Right forelimb (tissue), 1 donor: ENCODE measurements around the gene ZGPAT.
A peak's percentile ranks its signal among the peaks of the same experiment; 100 is the strongest.
"Not testable (repeated sequence)": the region's sequence is repeated elsewhere in the genome, so short reads cannot be mapped to it uniquely, and the experiment has no call there.

ENCODE experiments used
- DNase-seq: peaks from one replicate; pipeline ENCODE4 v3.0.0-alpha.2; 2018

Gene ZGPAT, protein sequence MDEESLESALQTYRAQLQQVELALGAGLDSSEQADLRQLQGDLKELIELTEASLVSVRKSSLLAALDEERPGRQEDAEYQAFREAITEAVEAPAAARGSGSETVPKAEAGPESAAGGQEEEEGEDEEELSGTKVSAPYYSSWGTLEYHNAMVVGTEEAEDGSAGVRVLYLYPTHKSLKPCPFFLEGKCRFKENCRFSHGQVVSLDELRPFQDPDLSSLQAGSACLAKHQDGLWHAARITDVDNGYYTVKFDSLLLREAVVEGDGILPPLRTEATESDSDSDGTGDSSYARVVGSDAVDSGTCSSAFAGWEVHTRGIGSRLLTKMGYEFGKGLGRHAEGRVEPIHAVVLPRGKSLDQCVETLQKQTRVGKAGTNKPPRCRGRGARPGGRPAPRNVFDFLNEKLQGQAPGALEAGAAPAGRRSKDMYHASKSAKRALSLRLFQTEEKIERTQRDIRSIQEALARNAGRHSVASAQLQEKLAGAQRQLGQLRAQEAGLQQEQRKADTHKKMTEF

DNA sequence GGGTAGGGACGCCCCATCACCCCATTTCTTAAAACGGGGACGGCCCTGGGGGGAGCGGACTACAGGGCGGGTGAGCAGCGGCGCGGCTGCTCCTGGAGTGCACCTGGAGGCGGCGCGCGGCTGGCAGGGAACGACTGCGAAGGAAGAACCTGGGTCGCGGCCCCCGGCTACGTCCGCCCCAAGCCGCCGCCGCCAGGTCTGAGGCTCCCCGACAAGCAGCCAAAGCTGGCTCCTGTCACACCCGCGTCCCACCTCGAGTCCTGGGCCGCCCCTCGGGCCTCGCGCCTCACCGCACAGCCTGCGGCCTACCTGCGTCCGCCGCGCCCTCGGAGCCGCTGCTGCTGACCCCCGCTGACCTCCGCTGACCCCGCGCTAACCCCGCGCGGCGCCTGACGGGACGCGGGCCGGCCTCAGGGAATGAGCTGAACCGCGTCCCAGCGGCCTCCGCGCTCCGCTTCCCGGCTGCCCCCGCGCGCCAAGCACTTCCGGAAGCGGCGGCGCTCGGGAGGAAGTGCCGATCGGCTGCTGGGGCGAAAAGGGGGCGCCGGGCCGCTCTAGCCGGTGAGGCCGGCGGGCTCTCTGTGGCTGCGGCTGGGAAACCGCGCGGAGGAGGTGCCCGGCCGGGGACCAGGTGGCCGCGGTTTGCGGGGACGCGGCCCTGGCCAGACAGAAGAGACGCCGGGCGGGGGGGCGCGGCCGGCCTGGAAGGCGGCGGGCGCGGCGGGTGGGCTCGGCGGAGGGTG lies at the start of gene ZGPAT, which contains the start of gene ARFRP1:
Gene ZGPAT (plus strand): TSS at position 482 of the 743 bp plus-strand sequence. CDS start 542 bp downstream, outside the sequence.
Gene ARFRP1 (minus strand): TSS at position 419 of the 743 bp plus-strand sequence. CDS start 885 bp downstream, outside the sequence.
- peak; percentile 90 for DNase-seq

DNA sequence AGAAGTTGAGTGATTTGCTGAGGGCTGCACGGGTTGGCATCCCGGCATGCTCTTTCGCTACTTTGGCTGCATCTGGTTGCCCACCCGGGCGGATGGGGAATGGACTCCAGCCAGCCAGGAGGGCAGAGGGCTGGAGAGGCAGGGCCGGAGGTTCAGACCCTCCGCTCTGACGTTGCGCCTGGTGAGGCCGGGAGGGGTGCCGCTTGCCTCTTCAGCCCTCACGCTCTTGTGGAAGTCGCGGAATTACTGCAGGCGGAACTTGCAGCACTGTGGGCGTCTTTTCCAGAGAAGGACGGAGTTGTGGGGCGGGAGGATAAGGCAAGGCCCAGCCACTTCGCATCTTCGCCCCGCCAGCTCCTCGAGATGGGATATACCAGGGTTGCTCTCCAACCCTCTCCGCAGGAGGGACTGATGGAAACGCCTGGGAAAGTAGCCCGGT lies 49.1 kb upstream of the ZGPAT start:
- no peak for DNase-seq

DNA sequence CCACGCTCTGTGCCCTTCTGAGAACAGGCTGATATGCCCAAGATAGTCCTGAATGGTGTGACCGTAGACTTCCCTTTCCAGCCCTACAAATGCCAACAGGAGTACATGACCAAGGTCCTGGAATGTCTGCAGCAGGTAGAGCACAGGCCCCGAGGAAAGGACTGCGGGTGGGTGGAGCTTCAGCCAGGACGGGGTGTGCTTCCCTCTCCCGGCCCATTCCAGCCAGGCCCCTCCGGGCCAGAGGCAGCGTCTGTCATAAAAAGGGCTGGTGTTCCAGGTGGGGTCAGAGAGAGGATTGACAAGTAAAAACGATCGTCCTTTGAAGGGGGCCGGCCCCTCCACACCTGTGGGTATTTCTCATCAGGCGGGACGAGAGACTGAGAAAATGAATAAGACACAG lies 48.5 kb upstream of the ZGPAT start:
- no peak for DNase-seq

DNA sequence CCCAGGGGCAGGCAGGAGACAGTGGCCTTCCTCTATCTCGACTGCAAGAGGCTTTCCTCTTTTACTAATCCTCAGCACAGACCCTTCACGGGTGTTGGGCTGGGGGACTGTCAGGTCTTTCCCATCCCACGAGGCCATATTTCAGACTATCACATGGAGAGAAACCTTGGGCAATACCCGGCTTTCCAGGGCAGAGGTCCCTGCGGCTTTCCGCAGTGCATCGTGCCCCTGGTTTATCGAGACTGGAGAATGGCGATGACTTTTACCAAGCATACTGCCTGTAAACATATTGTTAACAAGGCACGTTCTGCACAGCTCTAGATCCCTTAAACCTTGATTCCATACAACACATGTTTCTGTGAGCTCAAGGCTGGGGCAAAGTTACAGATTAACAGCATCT lies 47.7 kb upstream of the ZGPAT start:
- DNase-seq = not testable (repeated sequence)

DNA sequence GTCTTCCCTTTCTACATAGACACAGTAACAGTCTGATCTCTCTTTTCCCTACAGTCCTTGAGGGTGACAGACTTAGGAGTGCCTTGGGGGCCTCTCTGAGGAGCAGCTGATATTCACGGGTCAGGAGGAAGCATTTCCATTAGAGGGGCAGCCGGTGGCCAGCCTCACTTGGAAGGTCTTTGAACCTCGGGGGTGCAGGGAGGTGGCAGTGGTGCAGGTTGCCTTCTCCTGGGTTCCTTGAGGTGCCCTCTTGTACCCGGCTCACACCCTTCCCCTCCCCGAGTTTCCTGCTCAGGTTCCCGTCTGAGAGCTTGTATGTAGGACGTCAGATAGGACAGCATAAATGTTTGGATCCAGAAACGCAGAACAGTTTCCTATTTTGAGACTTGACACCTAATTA lies 47.2 kb upstream of the ZGPAT start:
- no peak for DNase-seq

DNA sequence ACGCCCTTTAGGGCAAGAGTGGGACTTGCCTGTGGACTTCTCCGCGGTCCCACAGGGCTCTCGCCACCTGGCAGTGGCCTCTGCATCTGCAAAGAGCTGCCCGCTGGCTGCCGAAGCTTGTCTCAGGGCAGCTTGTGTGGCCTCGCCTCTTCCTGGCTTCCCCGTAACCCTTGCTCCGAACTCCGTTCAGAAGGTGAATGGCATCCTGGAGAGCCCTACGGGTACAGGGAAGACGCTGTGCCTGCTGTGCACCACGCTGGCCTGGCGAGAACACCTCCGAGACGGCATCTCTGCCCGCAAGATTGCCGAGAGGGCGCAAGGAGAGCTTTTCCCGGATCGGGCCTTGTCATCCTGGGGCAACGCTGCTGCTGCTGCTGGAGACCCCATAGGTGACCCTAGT lies 46.7 kb upstream of the ZGPAT start:
- DNase-seq = no peak

DNA sequence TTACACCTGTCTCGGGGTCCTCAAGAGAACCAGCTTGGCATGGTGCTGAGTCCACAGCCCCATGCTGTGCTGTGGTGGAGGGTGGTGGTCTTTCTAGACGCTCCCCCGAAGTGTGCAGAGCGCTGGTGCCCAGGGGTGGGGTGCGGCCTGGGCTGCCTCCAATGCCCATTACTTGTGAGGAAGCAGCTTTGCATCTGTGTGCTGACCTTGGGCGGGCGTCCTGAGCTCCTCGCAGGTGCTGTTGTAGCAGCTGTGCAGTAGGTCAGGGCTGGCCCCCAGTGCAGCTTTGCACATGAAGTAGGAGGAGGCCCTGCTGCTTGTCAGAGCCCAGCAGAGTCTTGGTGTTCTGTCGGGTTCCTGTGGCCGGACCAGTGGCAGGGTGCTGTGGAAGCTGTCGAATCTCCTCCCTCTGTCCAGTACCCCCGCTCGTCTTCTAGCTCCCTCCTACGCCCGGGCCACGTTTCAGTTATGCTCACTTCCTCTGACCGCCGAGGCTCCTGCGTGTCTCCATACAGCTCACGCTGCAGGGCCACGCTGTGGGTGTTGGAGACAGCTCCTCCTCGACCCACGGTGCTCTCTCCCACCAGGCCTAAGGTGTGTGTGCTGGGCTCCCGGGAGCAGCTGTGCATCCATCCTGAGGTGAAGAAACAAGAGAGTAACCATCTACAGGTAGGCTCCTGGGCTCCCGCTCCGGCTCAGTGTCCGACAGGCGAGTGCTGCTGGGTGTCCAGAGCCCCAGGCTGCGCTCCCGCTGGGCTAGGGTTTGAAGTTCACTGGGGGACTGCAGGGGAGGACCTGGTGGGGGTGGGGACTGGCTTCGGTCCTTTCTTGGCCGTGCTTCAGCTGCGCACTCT lies 45.7 kb upstream of the ZGPAT start:
- no peak for DNase-seq

DNA sequence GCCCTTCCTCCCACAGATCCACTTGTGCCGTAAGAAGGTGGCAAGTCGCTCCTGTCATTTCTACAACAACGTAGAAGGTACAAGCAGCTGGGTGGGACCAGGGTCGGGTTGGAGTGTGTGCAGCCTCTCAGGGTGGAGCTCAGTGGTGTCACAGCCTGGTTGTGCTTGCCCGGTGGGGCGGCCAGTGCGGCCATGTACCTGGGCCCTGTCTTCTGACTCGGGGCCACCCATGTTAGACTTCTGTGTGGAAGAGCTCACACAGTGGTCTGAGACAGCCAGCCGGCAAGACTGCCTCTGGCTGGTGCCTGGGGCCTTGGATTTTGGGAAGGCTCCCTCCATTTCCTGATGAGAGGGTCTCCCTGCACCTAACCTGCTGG lies 45.0 kb upstream of the ZGPAT start:
- no peak for DNase-seq

DNA sequence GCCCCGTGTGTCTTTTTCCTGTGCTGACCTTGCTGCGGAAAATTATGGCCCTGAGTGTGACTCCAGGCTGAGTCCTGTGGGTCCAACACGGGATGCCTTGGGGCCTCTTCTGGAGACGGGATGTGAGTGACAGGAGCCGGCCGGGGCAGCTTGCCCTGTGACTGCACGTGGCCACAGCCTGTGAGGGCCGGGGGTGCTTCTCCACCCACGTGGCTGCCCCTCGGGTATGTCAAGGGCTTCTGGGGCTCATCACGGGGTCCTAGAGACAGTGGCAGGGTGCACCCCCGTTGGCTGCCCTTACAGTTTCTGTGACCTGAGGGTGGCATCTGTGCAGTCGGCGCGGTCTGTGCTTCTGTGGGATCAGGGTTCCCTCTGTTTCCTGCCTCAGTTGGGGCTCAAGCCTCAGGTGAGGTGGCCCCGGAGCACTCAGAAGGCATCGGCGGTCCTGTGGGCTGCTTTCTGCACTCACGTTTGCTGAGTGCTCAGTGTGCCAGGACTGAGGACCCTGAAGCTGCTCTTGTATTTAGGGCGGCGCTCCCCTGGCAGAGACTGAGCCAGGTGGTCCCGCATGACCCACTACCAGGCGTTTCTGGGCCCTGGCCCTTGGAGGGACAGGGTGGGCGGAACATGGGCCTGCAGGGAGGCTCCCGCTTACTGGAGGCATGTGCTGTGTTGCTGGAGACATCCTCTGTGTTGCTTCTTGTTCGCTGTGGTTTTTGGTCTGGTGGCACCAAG lies 44.3 kb upstream of the ZGPAT start:
- DNase-seq = no peak

DNA sequence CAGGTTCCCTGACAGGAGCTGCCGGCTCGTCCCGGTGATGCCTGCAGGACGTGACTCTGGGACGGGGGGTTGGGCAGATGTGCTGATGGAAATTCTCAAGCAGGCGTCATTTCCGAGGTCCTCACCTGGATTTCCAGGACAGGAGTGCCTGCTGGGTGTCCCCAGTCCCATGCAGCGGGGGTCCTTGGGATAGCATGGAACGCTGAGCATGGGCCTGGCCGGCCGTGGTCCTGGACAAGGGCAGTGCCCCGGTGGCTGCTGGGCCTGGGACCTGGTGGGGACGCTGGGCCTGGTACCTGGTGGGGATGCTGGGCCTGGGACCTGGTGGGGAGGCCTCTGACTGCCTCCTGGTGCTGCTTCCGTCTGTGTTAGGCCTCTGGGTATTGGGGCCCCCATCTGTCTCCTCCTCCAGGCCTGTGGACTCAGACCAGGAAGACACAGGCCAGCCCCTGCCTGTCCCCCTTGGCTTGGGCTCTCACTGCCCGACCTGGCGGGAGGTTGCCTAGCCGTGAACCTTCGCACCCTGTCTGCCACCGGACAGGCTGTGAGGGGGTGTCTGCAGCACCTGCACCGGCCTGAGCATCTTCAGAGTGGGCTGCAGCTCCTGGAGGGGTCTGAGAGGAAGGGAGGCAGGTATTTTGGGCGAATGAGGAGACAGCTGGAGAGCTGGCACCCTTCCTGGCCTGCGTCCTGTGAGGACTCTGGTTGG lies 43.5 kb upstream of the ZGPAT start:
- no peak for DNase-seq

DNA sequence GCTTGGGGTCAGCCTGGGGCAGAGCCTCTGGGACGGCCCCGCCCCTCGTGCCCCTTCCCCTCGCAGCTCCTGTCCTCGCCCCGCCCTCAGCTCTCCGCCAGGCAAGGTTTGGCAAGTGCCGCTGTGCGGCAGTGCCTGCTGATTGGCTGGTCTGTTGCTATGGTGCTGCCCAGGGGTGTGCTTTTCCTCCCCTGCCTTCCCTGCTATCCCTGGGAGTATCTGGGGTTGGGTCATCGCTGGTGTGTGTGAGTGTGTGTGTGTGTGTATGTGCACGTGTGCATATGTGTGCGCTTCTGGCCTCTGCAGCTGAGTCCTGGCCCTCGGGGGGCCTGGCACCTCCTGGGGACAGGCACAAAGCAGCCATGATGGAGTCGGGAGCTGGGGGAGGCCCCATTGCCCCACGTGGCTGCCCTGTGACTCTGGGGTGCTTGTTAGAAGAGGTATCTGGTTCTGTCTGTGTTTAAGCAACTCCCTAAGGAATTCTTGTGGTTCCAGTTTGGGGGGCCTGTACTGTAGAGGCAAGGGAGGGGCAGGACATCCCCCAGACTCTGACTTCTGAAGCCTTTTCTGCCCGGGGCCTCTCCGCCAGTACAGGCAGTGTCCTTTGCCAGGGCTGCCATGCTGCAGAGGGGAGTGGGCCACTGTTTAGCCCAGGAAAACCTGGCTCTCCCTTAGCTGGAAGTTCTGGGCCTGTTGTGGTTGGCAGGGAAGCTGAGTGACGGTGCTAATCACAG lies 42.8 kb upstream of the ZGPAT start:
- DNase-seq = no peak

DNA sequence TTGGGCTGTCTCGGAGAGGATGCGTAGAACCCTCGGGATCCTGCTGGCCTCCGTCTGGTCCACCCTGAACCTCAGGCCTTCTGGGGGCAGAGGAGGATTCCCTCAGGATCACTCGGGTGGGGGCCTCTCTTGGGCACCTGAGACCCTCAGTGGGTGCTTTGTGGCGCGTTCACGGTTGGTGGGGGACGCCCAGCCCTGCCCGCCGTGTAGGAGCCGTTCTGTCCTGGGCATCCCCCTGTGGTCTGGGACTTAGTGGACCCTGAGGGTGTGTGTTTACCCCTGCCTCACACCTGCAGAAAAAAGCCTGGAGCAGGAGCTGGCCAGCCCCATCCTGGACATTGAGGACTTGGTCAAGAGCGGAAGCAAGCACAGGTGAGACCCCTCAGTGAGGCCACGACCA lies 42.1 kb upstream of the ZGPAT start:
- no peak for DNase-seq

DNA sequence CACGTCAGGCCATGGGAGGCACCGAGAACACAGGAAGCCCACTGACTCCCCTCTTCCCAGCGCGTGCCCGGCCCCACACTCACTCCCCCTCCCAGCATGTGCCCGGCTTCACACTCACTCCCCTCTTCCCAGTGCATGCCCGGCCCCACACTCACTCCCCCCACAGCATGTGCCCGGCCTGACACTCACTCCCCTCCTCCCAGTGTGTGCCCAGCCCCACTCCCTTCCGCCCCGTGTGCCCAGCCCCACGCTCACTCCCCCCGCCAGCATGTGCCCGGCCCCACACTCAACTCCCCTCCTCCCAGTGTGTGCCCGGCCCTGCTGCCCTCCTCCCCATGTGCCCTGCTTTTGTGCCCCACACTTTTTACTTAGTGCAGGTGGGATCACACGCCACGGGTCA lies 40.0 kb upstream of the ZGPAT start:
- DNase-seq = no peak

DNA sequence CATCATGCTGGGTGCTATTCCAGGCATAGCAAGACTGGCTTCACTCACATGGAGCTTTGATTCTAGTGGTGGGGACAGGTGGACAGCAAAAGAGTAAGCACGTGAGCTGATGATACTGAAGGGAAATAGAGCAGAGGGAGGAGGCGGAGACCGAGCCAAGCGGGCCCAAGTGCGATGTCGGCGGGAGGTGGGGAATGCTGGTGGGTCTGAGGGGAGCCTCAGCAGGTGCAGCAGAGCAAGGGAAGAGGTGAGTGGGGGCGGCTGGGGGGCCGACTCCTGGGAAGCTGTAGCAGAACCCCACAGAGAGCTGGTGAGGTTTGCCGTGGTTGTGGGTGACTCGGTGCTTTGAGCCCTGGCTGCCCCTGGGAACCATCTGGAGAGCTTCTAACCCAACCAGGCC lies 39.5 kb upstream of the ZGPAT start:
- no peak for DNase-seq

DNA sequence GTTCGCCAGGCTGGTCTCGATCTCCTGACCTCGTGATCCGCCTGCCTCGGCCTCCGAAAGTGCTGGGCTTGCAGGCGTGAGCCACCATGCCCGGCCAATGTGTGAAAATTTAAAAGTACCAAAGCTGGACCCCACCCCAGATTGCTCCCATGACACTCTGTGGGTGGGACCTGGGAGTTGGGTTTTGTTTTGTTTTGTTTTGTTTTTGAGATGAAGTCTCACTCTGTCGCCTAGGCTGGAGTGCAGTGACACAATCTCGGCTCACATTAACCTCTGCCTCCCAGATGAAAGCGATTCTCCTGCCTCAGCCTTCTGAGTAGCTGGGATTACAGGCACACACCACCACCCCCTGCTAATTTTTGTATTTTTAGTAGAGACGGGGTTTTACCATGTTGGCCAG lies 36.1 kb upstream of the ZGPAT start:
- not testable (repeated sequence) for DNase-seq

DNA sequence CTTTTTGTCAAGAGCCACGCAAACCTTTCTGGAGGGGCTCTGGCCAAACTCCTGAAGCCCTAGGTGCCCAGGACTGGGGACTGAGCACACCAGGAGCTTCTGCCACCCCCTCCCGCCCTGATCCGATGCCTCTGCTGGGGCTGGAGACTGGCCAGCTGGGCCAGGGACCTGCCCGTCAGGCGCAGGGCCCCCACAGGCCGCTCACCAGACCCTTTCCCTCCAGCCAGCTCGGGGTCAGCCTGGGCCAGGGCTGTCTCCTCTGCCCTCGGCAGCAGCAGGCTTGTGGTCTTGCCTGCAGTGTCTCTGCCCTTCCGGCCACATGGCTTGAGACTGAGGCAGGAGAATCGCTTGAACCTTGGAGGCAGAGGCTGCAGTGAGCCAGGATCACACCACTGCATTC lies 35.2 kb upstream of the ZGPAT start:
- DNase-seq = no peak

DNA sequence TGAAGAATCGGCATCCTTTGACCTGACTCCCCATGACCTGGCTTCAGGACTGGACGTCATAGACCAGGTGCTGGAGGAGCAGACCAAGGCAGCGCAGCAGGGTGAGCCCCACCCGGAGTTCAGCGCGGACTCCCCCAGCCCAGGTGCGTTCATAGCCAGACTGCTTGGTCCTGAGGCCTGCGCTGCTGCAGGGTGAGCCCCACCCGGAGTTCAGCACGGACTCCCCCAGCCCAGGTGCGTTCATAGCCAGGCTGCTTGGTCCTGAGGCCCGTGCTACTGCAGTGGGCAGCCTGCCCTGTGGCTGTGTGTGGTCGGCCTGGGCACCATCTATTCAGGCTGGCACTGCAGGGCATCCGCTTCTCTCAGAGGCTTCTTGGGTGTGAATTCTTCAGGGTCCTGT lies 33.9 kb upstream of the ZGPAT start:
- DNase-seq = no peak

DNA sequence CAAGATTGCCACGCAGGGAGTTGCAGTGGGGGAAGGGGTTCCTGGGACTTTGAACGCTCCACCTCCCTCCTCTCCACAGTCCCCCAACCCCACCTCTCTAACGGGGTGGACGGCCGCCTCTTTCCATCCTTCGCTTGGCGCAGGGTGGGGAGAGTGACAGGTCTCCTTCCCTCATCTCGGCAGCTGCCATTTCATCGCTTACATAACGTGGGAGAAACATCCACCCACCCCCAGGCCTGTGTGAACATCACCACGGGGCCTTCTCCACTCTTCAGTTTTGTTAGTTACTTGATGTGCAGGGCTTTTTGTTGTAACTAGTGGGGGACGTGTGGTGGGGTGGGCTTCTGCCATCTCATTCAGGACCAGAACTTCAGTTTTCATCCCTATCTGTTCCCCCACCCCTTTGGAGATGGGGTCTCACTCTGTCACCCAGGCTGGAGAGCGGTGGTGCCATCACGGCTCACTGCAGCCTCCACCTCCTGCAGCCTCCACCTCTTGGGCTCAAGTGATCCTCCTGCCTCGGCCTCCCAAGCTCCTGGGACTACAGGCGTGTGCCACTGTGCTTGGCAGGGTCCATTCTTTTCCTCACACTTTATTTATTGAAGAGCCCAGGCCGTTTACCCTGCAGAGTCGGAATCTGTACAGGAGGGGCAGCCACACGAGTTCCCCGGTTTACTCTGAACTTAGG lies 32.0 kb upstream of the ZGPAT start:
- DNase-seq = no peak

DNA sequence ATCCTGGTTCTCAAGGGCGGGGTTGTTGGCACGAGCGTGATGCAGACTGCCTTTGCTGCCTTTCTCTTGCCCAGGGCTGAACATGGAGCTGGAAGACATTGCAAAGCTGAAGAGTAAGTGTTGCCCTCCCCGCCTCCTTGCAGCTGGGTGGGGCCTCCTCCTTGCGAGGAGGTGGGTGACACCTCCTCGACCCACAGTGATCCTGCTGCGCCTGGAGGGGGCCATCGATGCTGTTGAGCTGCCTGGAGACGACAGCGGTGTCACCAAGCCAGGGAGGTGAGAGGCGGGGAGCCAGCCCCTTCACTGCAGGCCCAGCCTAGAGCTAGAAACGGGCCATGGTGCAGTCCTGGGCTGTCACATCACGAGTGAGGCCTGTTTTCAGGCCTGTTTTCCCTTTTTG lies 29.8 kb upstream of the ZGPAT start:
- DNase-seq = no peak
